Peyer's patch (tissue), 4 donors: ENCODE measurements around the gene RAB31. TPM values are rescaled to one million over a fixed set of nuclear protein-coding genes. Genes with fewer than 3 reads are reported as not detected.
"Not testable (repeated sequence)": the region's sequence is repeated elsewhere in the genome, so short reads cannot be mapped to it uniquely, and the experiment has no call there.

ENCODE experiments used
- DNase-seq, 3 donors: peaks; one replicate each; pipeline ENCODE4 v3.0.0-alpha.2; 2017 to 2019
- H3K27ac ChIP-seq, 4 donors: fragments of 200-600 bp; sonication (generic); one replicate each; pipeline ENCODE4 v1.5.1; 2016 to 2019
- H3K27me3 ChIP-seq, 2 donors: fragments of 200-600 bp; sonication (generic); one replicate each; pipeline ENCODE4 v1.5.1; 2019
- H3K36me3 ChIP-seq, 3 donors: fragments of 200-600 bp; sonication (generic); one replicate each; pipeline ENCODE4 v1.5.1; 2016 to 2019
- H3K4me1 ChIP-seq, 4 donors: fragments of 200-600 bp; sonication (generic); one replicate each; pipeline ENCODE4 v1.5.1; 2016 to 2019
- H3K4me3 ChIP-seq, 4 donors: fragments of 200-600 bp; sonication (generic); 1 replicate in 3 of 4; 2 replicates in 1 of 4; pipeline ENCODE4 v1.5.1; 2016 to 2019; ENCODE audit warnings: mild to moderate bottlenecking in 1 of 4
- H3K9me3 ChIP-seq, 4 donors: fragments of 200-600 bp; sonication (generic); one replicate each; pipeline ENCODE4 v1.5.1; 2016 to 2019; ENCODE audit warnings: mild to moderate bottlenecking in 1 of 4
- CTCF ChIP-seq, 6 experiments: fragments of 450-650 bp in 4 of 6; fragments of 200-600 bp in 2 of 6; sonication (generic) in 1 of 6; IDR thresholded peaks; one replicate each; pipeline ENCODE4 v1.5.1; 2017 to 2019; ENCODE audit warnings: antibody characterized with exemption in 6 of 6, mild to moderate bottlenecking in 3 of 6, moderate library complexity in 1 of 6
- POLR2A ChIP-seq, 2 donors: fragments of 450-650 bp; IDR thresholded peaks; one replicate each; pipeline ENCODE4 v1.5.1; 2017; ENCODE audit warnings: antibody characterized with exemption in 2 of 2, mild to moderate bottlenecking in 2 of 2, moderate library complexity in 2 of 2
- total RNA-seq, 4 donors: library from RNA; depleted of rRNA; stranded (reverse); fragments of >200 nt; gene quantifications; one replicate each; pipeline ENCODE4 v1.1.0, GENCODE V29; 2016

Gene RAB31
- total RNA-seq, 4 donors from 2014 or later: 6.2 to 66.8 (median 17.7) TPM

GRCh38 chr18:9854801-9855676, 146.9 kb downstream of the RAB31 start:
- Histone ChIP-seq H3K27me3 (no peaks in the 10 kb centered on the region), H3K36me3 (no peaks in the 10 kb centered on the region), H3K4me3 (no peak overlapping the region), H3K4me1 (peaks cover 0 to 6% (median 0%) of the 10 kb centered on the region in 4 donors), H3K9me3 (no peaks in the 10 kb centered on the region), H3K27ac (peak overlapping the region; percentile 19 to 80 (median 52))
- TF ChIP-seq POLR2A (IDR thresholded peaks at IDR 0.05) (no peak), CTCF (IDR thresholded peaks at IDR 0.05) (no peak)
- DNase-seq: no peak

DNA sequence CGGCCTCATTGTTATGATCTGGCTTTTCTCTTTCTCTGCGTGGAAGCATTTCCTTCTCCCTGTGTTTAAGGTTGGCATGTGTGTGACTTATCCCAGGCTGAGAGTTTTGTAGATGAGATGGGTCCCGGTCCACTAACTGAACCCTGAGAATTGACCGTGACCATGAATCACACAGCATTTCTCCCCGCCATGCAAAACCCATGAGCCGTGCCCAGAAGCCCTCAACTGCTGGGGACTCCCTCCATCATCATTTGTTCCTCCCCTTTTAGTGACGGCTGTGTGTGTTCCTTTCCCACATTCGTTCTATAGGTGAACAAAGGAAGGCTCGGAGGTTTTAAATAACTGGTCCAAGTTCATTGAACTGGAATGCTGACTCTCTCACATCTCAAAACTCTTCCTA, 147.6 kb downstream of the RAB31 start:
- Histone ChIP-seq H3K9me3 (no peaks in the 10 kb centered on the region), H3K27ac (peak overlapping the region in 2 of 4 donors; percentile 61 to 80), H3K4me3 (no peak overlapping the region), H3K27me3 (no peaks in the 10 kb centered on the region), H3K36me3 (no peaks in the 10 kb centered on the region), H3K4me1 (peaks cover 0 to 6% (median 0%) of the 10 kb centered on the region in 4 donors)
- no peak for DNase-seq
- TF ChIP-seq CTCF (IDR thresholded peaks at IDR 0.05) (no peak), POLR2A (IDR thresholded peaks at IDR 0.05) (no peak)

DNA sequence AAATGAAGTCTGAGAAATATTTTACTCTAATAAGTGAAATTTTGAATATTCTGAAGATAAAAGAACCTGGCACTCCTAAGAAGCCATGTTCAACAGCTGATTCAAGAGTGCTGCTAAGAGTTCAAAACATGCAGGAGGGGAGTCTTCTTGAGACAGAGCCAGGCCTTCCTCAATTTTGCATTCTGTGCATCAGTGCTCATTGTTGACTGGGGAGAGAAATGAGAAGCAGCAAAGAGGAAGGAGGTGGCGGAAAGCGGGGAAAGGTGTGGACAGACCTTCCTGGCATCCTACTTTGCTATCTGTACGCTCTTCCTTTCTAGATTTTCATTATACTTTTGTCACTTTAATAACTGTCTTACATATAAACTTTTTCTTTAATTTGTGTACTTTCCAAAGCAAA, 148.0 kb downstream of the RAB31 start:
- no peaks in the 10 kb centered on the region for H3K27me3 ChIP-seq
- peak overlapping the region in 1 of 4 donors; percentile 80 for H3K27ac ChIP-seq
- DNase-seq: no peak
- H3K4me1 ChIP-seq: peaks cover 0 to 6% (median 0%) of the 10 kb centered on the region in 4 donors
- TF ChIP-seq POLR2A (IDR thresholded peaks at IDR 0.05) (no peak), CTCF (IDR thresholded peaks at IDR 0.05) (no peak)
- no peaks in the 10 kb centered on the region for H3K36me3 ChIP-seq
- no peaks in the 10 kb centered on the region for H3K9me3 ChIP-seq
- H3K4me3 ChIP-seq: no peak overlapping the region

GRCh38 chr18:9857479-9857998, 149.4 kb downstream of the RAB31 start:
- H3K9me3 ChIP-seq, H3K27ac ChIP-seq, DNase-seq, H3K4me3 ChIP-seq, H3K27me3 ChIP-seq, H3K4me1 ChIP-seq, H3K36me3 ChIP-seq: not testable (repeated sequence)

DNA sequence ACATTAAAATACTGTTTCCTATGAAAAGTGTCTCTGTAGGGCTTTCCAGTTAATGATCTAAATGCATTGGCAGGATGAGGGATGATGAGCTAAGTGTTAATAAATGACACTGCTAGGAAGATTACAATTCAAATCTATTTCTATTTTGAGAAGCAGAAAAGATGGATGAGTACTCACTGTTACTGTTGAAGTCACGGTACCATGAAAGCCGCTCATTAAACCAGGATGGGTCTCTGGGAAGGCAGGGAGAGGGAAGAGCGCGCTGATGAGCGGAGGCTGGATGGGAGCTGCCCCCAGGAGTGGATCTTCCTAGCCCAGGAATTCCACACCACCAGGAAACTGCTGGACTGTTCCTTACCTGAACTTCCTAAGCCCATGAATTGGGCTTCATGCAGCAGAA, 150.5 kb downstream of the RAB31 start:
- Histone ChIP-seq H3K9me3 (no peaks in the 10 kb centered on the region), H3K4me1 (peaks cover 0 to 6% (median 0%) of the 10 kb centered on the region in 4 donors), H3K4me3 (no peak overlapping the region), H3K27ac (no peak overlapping the region), H3K27me3 (no peaks in the 10 kb centered on the region), H3K36me3 (no peaks in the 10 kb centered on the region)
- no peak for TF ChIP-seq POLR2A (IDR thresholded peaks at IDR 0.05)
- no peak for TF ChIP-seq CTCF (IDR thresholded peaks at IDR 0.05)
- DNase-seq: no peak

- no peaks in the 10 kb centered on the region for H3K36me3 ChIP-seq
- no peak for DNase-seq
Observed at GRCh38 chr18:9859232-9859631, 151.1 kb downstream of the RAB31 start.

More at GRCh38 chr18:9859232-9859631, 151.1 kb downstream of the RAB31 start:
- Histone ChIP-seq H3K4me1 (peaks cover 0 to 6% (median 0%) of the 10 kb centered on the region in 4 donors), H3K4me3 (no peak overlapping the region), H3K27ac (no peak overlapping the region), H3K9me3 (no peaks in the 10 kb centered on the region), H3K27me3 (no peaks in the 10 kb centered on the region)
- TF ChIP-seq POLR2A (IDR thresholded peaks at IDR 0.05) (no peak), CTCF (IDR thresholded peaks at IDR 0.05) (no peak)
